Fibroblast of villous mesenchyme (primary cell): ENCODE measurements around the gene AFF1. TPM values are rescaled to one million over a fixed set of nuclear protein-coding genes. Genes with fewer than 3 reads are reported as not detected.
A peak's percentile ranks its signal among the peaks of the same experiment; 100 is the strongest.

Experiments
- DNase-seq: peaks from one replicate; pipeline ENCODE4 v3.0.0-alpha.2; 2010; ENCODE audit warnings: low read depth
- H3K4me3 ChIP-seq: 2 replicates; pipeline ENCODE4 v1.5.1; 2011; ENCODE audit warnings: low read depth, mild to moderate bottlenecking, low read length
- total RNA-seq: library from RNA; depleted of rRNA; stranded (reverse); fragments of >200 nt; gene quantifications from 2 replicates; pipeline ENCODE4 v1.2.3, GENCODE V29; 2012
- TF ChIP-seq, protein P1 (sequence below): IDR thresholded peaks from 2 replicates; pipeline ENCODE4 v1.5.1; 2012; ENCODE audit warnings: low read depth, mild to moderate bottlenecking, low read length; ENCODE audit not compliant: insufficient read depth

Gene AFF1
- total RNA-seq, 1 donor, result 34.1 TPM

DNA sequence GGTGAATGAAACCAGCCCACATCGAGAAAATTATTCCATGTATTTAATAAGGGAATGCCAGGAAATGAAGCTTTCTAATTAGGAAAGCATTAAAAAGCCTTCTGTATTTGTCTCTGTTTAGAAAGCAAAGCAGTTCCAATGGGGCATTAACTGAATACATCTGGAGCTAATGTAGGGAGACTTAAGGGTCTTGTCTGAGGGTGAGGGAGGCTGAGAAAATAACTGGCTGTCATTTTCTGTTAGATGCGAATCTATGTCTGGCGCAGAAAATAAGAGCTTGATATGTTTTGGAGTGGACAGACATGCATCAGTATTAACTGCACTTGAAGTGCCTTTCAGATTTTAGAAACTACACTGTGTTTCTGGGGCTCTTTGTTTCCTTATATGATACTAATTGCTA, 174.3 kb downstream of the AFF1 start:
- no peak overlapping the region for H3K4me3 ChIP-seq
- TF ChIP-seq, protein P1, sequence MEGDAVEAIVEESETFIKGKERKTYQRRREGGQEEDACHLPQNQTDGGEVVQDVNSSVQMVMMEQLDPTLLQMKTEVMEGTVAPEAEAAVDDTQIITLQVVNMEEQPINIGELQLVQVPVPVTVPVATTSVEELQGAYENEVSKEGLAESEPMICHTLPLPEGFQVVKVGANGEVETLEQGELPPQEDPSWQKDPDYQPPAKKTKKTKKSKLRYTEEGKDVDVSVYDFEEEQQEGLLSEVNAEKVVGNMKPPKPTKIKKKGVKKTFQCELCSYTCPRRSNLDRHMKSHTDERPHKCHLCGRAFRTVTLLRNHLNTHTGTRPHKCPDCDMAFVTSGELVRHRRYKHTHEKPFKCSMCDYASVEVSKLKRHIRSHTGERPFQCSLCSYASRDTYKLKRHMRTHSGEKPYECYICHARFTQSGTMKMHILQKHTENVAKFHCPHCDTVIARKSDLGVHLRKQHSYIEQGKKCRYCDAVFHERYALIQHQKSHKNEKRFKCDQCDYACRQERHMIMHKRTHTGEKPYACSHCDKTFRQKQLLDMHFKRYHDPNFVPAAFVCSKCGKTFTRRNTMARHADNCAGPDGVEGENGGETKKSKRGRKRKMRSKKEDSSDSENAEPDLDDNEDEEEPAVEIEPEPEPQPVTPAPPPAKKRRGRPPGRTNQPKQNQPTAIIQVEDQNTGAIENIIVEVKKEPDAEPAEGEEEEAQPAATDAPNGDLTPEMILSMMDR, result no peak
- DNase-seq, result no peak

DNA sequence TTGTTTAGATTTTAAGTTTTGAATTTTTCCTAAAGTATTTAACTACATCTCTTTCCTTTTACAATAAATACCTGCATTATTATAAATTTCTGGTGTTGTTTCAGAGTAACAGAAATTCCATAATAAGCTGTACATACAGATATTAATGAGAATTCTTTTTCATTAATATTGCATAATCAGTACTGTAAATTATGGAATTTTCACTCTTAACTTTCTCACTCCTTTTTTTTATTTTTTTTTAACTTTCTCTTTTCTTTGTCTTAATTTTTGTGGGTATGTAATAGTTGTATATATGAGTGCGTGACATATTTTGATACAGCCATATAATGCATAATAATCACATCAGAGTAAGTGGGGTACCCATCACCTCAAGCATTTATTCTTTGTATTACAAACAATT, 175.1 kb downstream of the AFF1 start:
- TF ChIP-seq, protein P1, result no peak
- H3K4me3 ChIP-seq, result no peak overlapping the region
- no peak for DNase-seq

- TF ChIP-seq, protein P1, result no peak
These were observed 177.3 kb downstream of the AFF1 start for GRCh38 chr4:87112063-87112462.

DNA sequence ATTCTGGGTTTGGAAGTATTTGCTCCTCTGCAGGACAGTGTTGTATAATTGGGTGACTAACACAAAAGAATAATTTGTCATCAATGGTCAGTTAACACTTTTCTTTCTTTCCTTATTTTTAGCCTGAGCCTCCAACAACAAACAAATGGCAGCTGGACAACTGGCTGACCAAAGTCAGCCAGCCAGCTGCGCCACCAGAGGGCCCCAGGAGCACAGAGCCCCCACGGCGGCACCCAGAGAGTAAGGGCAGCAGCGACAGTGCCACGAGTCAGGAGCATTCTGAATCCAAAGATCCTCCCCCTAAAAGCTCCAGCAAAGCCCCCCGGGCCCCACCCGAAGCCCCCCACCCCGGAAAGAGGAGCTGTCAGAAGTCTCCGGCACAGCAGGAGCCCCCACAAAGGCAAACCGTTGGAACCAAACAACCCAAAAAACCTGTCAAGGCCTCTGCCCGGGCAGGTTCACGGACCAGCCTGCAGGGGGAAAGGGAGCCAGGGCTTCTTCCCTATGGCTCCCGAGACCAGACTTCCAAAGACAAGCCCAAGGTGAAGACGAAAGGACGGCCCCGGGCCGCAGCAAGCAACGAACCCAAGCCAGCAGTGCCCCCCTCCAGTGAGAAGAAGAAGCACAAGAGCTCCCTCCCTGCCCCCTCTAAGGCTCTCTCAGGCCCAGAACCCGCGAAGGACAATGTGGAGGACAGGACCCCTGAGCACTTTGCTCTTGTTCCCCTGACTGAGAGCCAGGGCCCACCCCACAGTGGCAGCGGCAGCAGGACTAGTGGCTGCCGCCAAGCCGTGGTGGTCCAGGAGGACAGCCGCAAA, 179.6 kb downstream of the AFF1 start:
- no peak for DNase-seq
- H3K4me3 ChIP-seq, result no peak overlapping the region
- TF ChIP-seq, protein P1, result no peak

More at GRCh38 chr4:87112063-87112462, 177.3 kb downstream of the AFF1 start:
- peak; percentile 45 for DNase-seq
- H3K4me3 ChIP-seq, result no peak overlapping the region

DNA sequence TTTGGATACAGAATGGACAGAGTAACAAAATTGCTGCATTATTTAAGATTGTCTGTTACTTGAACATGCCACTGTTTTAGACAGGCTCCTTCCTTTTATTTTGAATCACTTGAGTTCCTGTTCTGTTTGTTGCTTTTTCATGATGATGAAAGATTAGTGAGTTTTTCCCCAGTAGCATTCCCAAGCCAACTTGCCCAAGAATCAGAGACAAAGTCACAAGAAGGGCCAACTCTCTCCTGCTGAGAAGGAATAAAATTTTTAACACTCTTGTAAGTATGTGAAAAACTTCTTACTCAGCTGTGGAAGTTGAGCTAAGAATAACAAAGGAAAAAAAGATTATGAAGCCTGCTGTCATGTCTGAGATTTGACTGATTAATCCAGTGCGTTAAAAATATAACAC, 181.4 kb downstream of the AFF1 start:
- TF ChIP-seq, protein P1, result no peak
- H3K4me3 ChIP-seq, result no peak overlapping the region
- DNase-seq, result no peak

DNA sequence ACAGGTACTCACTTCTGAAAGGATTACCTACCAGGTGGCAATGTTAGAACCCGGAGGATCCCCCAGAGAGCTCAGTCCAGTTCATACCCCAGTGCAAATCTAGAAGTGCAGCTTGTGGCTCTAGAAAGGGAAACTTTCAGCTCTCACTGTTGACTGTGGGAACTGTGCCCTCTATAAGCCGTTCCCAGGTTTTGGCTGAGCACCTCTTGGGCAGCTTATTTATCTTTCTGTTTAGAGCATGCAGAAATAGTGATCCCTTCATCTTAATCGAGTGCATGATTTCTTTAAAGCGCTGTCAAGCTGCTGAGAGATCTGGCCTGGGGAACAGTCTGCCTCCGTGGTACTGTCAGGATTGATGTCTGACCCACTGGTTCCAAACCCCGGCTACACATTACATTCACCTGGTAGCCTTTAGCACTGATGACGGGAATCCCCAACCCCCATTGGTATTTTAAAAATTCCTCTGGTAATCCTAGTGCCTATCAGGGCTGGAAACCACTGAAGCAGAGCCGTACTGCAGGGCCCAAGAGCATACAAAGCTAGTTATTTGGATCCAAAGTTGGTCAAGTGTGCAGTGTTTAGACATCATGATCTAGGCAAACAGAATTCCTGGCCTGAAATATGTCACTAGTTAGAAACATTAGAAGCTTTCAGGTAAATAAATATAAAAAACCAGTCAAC, 182.4 kb downstream of the AFF1 start:
- no peak overlapping the region for H3K4me3 ChIP-seq
- TF ChIP-seq, protein P1, result no peak
- DNase-seq, result no peak
